K562 (cell line): ENCODE measurements around the gene GRB10. TPM values are rescaled to one million over a fixed set of nuclear protein-coding genes. Genes with fewer than 3 reads are reported as not detected.

ENCODE experiments used
- C11orf30 ChIP-seq: fragments of 450-650 bp; IDR thresholded peaks from 2 replicates; pipeline ENCODE4 v1.6.1; 2016; ENCODE audit warnings: low read depth, mild to moderate bottlenecking
- FOXK2 ChIP-seq, 2 experiments: fragments of 450-650 bp; IDR thresholded peaks in 1 of 2; conservative IDR thresholded peaks in 1 of 2; 2 replicates each; pipeline ENCODE4 v1.6.1; 2016; ENCODE audit warnings: low read depth in 2 of 2, mild to moderate bottlenecking in 1 of 2
- HEY1 ChIP-seq: fragments of 250-450 bp; sonication (Bioruptor Pico); IDR thresholded peaks from 2 replicates; pipeline ENCODE4 v1.5.0; 2020; ENCODE audit warnings: mild to moderate bottlenecking, moderate library complexity, borderline replicate concordance
- SIN3B ChIP-seq: fragments of 450-650 bp; IDR thresholded peaks from 2 replicates; pipeline ENCODE4 v1.6.1; 2017; ENCODE audit warnings: low read depth, mild to moderate bottlenecking, moderate library complexity
- SRSF1 ChIP-seq: fragments of 200-400 bp; formaldehyde crosslinking; IDR thresholded peaks from 2 replicates; pipeline ENCODE4 v1.6.1; 2017; ENCODE audit warnings: mild to moderate bottlenecking, low read depth, low read length, moderate library complexity
- ZNF436 ChIP-seq: fragments of 250-450, 450-650 bp; sonication (Bioruptor Pico); formaldehyde crosslinking; IDR thresholded peaks from 2 replicates; pipeline ENCODE4 v1.7.0; 2020; ENCODE audit warnings: mild to moderate bottlenecking
- polyA plus RNA-seq, 8 experiments: library from polyadenylated mRNA; depleted of rRNA in 4 of 8; stranded (reverse) in 5 of 8; unstranded in 3 of 8; fragments of >200 nt; fragmentation: Nextera tagmentation in 2 of 8; fragmentation: Illumina TruSeq in 1 of 8; extraction: Ambion mirVana in 2 of 8; extraction: Trizol in 1 of 8; gene quantifications; 2 replicates each; pipeline versions ENCODE4 v1.2.1 to v1.2.3, GENCODE V29; 2011 to 2014; ENCODE audit warnings: inconsistent platforms in 1 of 8, missing spikeins in 1 of 8
- total RNA-seq, 7 experiments: library from RNA; depleted of rRNA in 6 of 7; stranded (reverse); fragments of >200 nt in 6 of 7; fragmentation: Illumina TruSeq in 2 of 7; extraction: Trizol in 2 of 7; gene quantifications; 2 replicates each; pipeline versions ENCODE4 v1.2.1 to v1.2.3, GENCODE V29; 2011 to 2021; ENCODE audit warnings: low replicate concordance in 1 of 7
- TF ChIP-seq, protein P1 (sequence below), 3 experiments: fragments of 200-800 bp in 1 of 3; sonication (Bioruptor generic) in 1 of 3; sonication (generic) in 1 of 3; formaldehyde crosslinking in 1 of 3; IDR thresholded peaks; 2 replicates each; pipeline versions ENCODE4 v1.6.1 to v1.8.0; 2016 to 2022; ENCODE audit warnings: mild to moderate bottlenecking in 2 of 3, missing compliant biosample characterization in 2 of 3, missing genetic modification characterization in 2 of 3, missing genetic modification reagents in 1 of 3
- TF ChIP-seq, protein P2 (sequence below), 2 experiments: fragments of 450-650 bp; formaldehyde crosslinking in 1 of 2; IDR thresholded peaks; 2 replicates each; pipeline versions ENCODE4 v1.4.0 to v1.6.1; 2014 to 2020; ENCODE audit warnings: mild to moderate bottlenecking in 2 of 2, borderline replicate concordance in 1 of 2, low read depth in 1 of 2

GRB10 gene
- total and polyA plus RNA-seq, 9 of the 15 experiments (the other 6 are each of a cell fraction or from before 2014, with no cell fraction given), result 8.9 to 88.5 (median 40.7) TPM

DNA sequence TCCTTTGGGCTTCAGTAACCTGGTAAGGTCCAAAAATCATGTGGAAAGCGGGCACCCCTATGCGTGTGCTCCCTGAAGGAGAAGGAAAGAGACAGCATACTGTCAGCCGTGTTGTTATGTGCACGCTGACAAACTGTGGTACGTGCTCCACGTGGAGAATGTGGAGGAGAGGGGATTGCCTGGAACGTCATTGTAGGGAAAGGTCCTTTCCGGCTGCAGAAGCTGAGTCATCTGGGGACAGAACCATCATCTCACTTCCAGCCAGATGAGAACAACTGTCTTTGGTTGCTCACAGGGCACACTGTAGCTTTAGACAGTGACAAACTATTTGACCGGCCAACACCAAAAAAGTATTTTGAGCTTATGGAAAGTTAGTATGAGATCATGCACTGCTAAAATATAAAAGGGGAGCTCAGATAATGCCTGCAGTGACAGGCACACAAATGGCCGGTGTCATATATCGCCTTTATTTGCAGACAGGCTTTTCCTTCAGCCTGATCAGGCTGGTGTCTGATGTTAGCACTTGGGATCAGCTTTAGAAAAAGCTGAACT lies 38.8 kb upstream of the GRB10 start (continued):
- TF ChIP-seq FOXK2 (conservative IDR thresholded peaks at IDR 0.05 in 1 of 2, IDR thresholded peaks at IDR 0.05 in 1 of 2; ENCODE audit: low read depth in 2 of 2), result peak in 1 of 2 experiments; percentile 67; a peak in 1 of 4 replicates
- TF ChIP-seq ZNF436 (CRISPR knock-in tag), result no peak
- TF ChIP-seq, protein P1, sequence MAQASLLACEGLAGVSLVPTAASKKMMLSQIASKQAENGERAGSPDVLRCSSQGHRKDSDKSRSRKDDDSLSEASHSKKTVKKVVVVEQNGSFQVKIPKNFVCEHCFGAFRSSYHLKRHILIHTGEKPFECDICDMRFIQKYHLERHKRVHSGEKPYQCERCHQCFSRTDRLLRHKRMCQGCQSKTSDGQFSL (CRISPR knock-in tag; IDR thresholded peaks at IDR 0.05), result no peak
- TF ChIP-seq, protein P1 (tag; IDR thresholded peaks at IDR 0.05), result no peak
- no peak for TF ChIP-seq HEY1 (CRISPR knock-in tag)
- TF ChIP-seq SIN3B, result no peak
- no peak for TF ChIP-seq SRSF1
- TF ChIP-seq C11orf30, result peak; percentile 68
- TF ChIP-seq, protein P2, sequence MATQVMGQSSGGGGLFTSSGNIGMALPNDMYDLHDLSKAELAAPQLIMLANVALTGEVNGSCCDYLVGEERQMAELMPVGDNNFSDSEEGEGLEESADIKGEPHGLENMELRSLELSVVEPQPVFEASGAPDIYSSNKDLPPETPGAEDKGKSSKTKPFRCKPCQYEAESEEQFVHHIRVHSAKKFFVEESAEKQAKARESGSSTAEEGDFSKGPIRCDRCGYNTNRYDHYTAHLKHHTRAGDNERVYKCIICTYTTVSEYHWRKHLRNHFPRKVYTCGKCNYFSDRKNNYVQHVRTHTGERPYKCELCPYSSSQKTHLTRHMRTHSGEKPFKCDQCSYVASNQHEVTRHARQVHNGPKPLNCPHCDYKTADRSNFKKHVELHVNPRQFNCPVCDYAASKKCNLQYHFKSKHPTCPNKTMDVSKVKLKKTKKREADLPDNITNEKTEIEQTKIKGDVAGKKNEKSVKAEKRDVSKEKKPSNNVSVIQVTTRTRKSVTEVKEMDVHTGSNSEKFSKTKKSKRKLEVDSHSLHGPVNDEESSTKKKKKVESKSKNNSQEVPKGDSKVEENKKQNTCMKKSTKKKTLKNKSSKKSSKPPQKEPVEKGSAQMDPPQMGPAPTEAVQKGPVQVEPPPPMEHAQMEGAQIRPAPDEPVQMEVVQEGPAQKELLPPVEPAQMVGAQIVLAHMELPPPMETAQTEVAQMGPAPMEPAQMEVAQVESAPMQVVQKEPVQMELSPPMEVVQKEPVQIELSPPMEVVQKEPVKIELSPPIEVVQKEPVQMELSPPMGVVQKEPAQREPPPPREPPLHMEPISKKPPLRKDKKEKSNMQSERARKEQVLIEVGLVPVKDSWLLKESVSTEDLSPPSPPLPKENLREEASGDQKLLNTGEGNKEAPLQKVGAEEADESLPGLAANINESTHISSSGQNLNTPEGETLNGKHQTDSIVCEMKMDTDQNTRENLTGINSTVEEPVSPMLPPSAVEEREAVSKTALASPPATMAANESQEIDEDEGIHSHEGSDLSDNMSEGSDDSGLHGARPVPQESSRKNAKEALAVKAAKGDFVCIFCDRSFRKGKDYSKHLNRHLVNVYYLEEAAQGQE (IDR thresholded peaks at IDR 0.05; ENCODE audit: borderline replicate concordance), result no peak
- TF ChIP-seq, protein P2 (CRISPR knock-in tag; IDR thresholded peaks at IDR 0.05; ENCODE audit: low read depth), result no peak
- TF ChIP-seq, all 486 proteins: peak for 26
